Measurements from ENCODE around the gene SLC7A14.

The SLC7A14 gene

DNA sequence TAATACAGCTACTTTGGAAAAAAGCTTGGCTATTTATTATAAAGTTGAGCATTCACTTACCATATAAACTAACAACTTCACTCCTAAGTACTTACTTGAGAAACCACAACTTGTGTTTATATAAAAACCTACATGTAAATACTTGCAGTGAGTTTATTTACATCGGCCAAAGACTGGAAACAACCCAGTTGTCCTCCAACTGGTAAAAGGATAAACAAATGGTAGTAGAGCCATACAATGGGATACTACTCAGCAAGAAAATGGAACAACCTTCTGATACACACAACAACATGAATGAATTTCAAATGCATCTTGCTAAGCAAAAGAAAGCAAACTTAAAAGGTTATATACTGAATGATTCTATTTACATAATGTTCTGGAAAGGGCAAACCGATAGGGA lies 63.7 kb downstream of the SLC7A14 start:
- no peak for ATAC-seq (ENCODE audit: insufficient read depth, low read depth)
- H3K9me3 ChIP-seq (ENCODE audit: insufficient read depth, low read length, severe bottlenecking) = no peaks in the 10 kb centered on the region
- H3K27me3 ChIP-seq (ENCODE audit: insufficient read depth, low read length, poor library complexity) = peaks cover 2% of the 10 kb centered on the region
- H4K20me1 ChIP-seq (ENCODE audit: insufficient read depth, low read length) = no peaks in the 10 kb centered on the region
- H2AFZ ChIP-seq (ENCODE audit: low read depth, low read length) = no peak overlapping the region
- H3K4me1 ChIP-seq (ENCODE audit: insufficient read depth, low read length) = no peaks in the 10 kb centered on the region
- H3K79me2 ChIP-seq (ENCODE audit: insufficient read depth, low read length) = no peaks in the 10 kb centered on the region
- no peak for DNase-seq
- H3K36me3 ChIP-seq (ENCODE audit: insufficient read depth, low read length) = no peaks in the 10 kb centered on the region
- no peak overlapping the region for H3K9ac ChIP-seq (ENCODE audit: low read depth, low read length)
- no peak overlapping the region for H3K4me2 ChIP-seq (ENCODE audit: insufficient read depth, low read length)
- no peak overlapping the region for H3K4me3 ChIP-seq (ENCODE audit: low read depth in 1 of 2, low read length in 2 of 2)
- H3K27ac ChIP-seq (ENCODE audit: low read length) = no peak overlapping the region
- TF ChIP-seq, protein P1, sequence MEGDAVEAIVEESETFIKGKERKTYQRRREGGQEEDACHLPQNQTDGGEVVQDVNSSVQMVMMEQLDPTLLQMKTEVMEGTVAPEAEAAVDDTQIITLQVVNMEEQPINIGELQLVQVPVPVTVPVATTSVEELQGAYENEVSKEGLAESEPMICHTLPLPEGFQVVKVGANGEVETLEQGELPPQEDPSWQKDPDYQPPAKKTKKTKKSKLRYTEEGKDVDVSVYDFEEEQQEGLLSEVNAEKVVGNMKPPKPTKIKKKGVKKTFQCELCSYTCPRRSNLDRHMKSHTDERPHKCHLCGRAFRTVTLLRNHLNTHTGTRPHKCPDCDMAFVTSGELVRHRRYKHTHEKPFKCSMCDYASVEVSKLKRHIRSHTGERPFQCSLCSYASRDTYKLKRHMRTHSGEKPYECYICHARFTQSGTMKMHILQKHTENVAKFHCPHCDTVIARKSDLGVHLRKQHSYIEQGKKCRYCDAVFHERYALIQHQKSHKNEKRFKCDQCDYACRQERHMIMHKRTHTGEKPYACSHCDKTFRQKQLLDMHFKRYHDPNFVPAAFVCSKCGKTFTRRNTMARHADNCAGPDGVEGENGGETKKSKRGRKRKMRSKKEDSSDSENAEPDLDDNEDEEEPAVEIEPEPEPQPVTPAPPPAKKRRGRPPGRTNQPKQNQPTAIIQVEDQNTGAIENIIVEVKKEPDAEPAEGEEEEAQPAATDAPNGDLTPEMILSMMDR (IDR thresholded peaks at IDR 0.05; ENCODE audit: borderline replicate concordance, extremely low read depth, low read length, poor library complexity, severe bottlenecking) = no peak
- TF ChIP-seq EZH2 (IDR thresholded peaks at IDR 0.05; ENCODE audit: borderline replicate concordance, low read depth, low read length, severe bottlenecking) = no peak

DNA sequence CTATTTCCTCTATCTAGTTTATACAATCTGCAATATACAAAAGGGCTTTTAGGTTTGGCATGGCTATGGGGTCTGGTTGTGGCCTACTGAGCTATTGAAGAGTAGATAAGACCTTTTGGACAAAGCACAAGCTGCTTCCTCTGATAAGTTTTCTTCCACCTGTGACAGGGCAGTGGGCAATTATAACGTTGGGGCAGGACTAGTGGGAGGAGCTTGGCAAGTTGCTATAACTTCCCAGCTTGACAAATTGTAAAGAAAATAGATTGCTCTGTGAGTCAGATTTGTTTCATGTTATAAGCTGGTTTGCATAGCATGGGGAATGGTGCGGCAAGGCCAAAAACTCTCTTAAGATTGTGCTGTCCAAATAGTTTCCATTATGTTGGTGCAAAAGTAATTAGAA lies 64.9 kb downstream of the SLC7A14 start:
- no peak overlapping the region for H3K9ac ChIP-seq (ENCODE audit: low read depth, low read length)
- TF ChIP-seq, protein P1 (IDR thresholded peaks at IDR 0.05; ENCODE audit: borderline replicate concordance, extremely low read depth, low read length, poor library complexity, severe bottlenecking) = no peak
- no peak for TF ChIP-seq EZH2 (IDR thresholded peaks at IDR 0.05; ENCODE audit: borderline replicate concordance, low read depth, low read length, severe bottlenecking)
- no peak overlapping the region for H2AFZ ChIP-seq (ENCODE audit: low read depth, low read length)
- no peaks in the 10 kb centered on the region for H3K36me3 ChIP-seq (ENCODE audit: insufficient read depth, low read length)
- no peaks in the 10 kb centered on the region for H3K9me3 ChIP-seq (ENCODE audit: insufficient read depth, low read length, severe bottlenecking)
- H4K20me1 ChIP-seq (ENCODE audit: insufficient read depth, low read length) = no peaks in the 10 kb centered on the region
- H3K4me3 ChIP-seq (ENCODE audit: low read depth in 1 of 2, low read length in 2 of 2) = no peak overlapping the region
- no peaks in the 10 kb centered on the region for H3K79me2 ChIP-seq (ENCODE audit: insufficient read depth, low read length)
- no peaks in the 10 kb centered on the region for H3K4me1 ChIP-seq (ENCODE audit: insufficient read depth, low read length)
- no peak for DNase-seq
- H3K4me2 ChIP-seq (ENCODE audit: insufficient read depth, low read length) = no peak overlapping the region
- H3K27me3 ChIP-seq (ENCODE audit: insufficient read depth, low read length, poor library complexity) = no peaks in the 10 kb centered on the region
- ATAC-seq (ENCODE audit: insufficient read depth, low read depth) = no peak
- no peak overlapping the region for H3K27ac ChIP-seq (ENCODE audit: low read length)

DNA sequence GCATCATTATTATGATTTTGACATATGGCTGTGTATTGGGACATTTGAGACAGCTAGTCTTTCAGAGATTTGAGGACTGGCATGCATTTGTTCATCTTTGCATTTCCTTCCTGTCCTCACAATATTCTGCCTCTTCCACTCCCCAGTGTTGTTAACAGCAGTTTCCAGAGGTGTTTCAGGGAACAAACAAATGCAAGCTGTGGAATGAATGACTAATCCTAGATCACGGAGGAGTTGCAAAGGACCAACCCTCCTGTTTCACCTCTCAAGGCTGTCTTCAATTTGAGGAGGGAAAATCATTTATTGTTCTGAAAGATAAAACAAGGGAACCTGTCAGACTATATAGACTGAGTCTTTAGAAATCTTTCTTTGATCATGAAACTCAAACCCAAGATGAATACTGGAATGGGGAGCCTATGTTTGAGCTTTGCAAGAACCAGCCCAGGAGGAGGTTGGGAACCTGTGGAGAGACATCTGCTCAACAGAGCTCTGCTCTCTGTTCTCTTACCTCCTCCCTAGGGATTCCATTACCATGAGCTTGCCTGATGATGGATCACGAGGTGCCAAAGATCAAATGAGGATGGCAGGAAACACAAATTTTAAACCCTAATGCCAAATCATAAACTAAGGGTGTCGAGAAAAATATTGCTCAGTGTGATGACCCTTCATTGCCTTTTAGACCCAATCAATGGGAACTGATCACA lies 68.5 kb downstream of the SLC7A14 start:
- no peaks in the 10 kb centered on the region for H3K36me3 ChIP-seq (ENCODE audit: insufficient read depth, low read length)
- no peak for ATAC-seq (ENCODE audit: insufficient read depth, low read depth)
- no peaks in the 10 kb centered on the region for H3K27me3 ChIP-seq (ENCODE audit: insufficient read depth, low read length, poor library complexity)
- H4K20me1 ChIP-seq (ENCODE audit: insufficient read depth, low read length) = no peaks in the 10 kb centered on the region
- H2AFZ ChIP-seq (ENCODE audit: low read depth, low read length) = no peak overlapping the region
- H3K9me3 ChIP-seq (ENCODE audit: insufficient read depth, low read length, severe bottlenecking) = no peaks in the 10 kb centered on the region
- H3K79me2 ChIP-seq (ENCODE audit: insufficient read depth, low read length) = no peaks in the 10 kb centered on the region
- H3K4me1 ChIP-seq (ENCODE audit: insufficient read depth, low read length) = no peaks in the 10 kb centered on the region
- TF ChIP-seq EZH2 (IDR thresholded peaks at IDR 0.05; ENCODE audit: borderline replicate concordance, low read depth, low read length, severe bottlenecking) = no peak
- TF ChIP-seq, protein P1 (IDR thresholded peaks at IDR 0.05; ENCODE audit: borderline replicate concordance, extremely low read depth, low read length, poor library complexity, severe bottlenecking) = no peak
- no peak overlapping the region for H3K4me3 ChIP-seq (ENCODE audit: low read depth in 1 of 2, low read length in 2 of 2)
- H3K4me2 ChIP-seq (ENCODE audit: insufficient read depth, low read length) = no peak overlapping the region
- DNase-seq = no peak
- no peak overlapping the region for H3K9ac ChIP-seq (ENCODE audit: low read depth, low read length)
- no peak overlapping the region for H3K27ac ChIP-seq (ENCODE audit: low read length)
